IMR-90 (cell line): Measurements from ENCODE around the gene PRR5L. TPM values are rescaled to one million over a fixed set of nuclear protein-coding genes. Genes with fewer than 3 reads are reported as not detected.

ENCODE experiments used
- ATAC-seq: fragments of 200-7000 bp; cut with Tn5 transposase; 2 replicates; pipeline ENCODE4 v1.9.1; 2020; ENCODE audit warnings: low read depth, mild to moderate bottlenecking, moderate library complexity
- BruUV-seq: library from RNA; stranded (reverse); fragments of 400-500 nt; replicated peaks from 2 replicates; lab custom pipeline; 2021; lab: Mats Ljungman, UMichigan
- CTCF ChIA-PET: fragments of 300-600 bp; formaldehyde crosslinking; extraction: SDS; loops from one replicate; lab custom pipeline; 2021; ENCODE audit warnings: antibody characterized with exemption; lab: Yijun Ruan, JAX
- POLR2A ChIA-PET: fragments of 300-600 bp; sonication (Branson Sonifier 250); formaldehyde crosslinking; loops from one replicate; lab custom pipeline; 2022; ENCODE audit warnings: antibody characterized with exemption; ENCODE audit not compliant: unreplicated experiment; lab: Charles Lee
- DNase-seq: peaks from one replicate; pipeline ENCODE4 v3.0.0; 2013
- H2AFZ ChIP-seq: replicated peaks from 2 replicates; pipeline ENCODE3; 2013; ENCODE audit warnings: low read length, mild to moderate bottlenecking; ENCODE audit not compliant: poor library complexity
- H2AK5ac ChIP-seq: 2 replicates; pipeline ENCODE4 v1.6.1; 2013; ENCODE audit warnings: low read depth, low read length, inconsistent platforms
- H2AK9ac ChIP-seq: replicated peaks from 2 replicates; pipeline ENCODE3; 2013; ENCODE audit warnings: mild to moderate bottlenecking, low read depth, low read length, moderate library complexity; ENCODE audit not compliant: poor library complexity
- H2BK120ac ChIP-seq: 2 replicates; pipeline ENCODE4 v1.6.1; 2013; ENCODE audit warnings: low read depth, low read length, inconsistent platforms
- H2BK15ac ChIP-seq: 3 replicates; pipeline ENCODE4 v1.6.1; 2013; ENCODE audit warnings: low read depth, low read length, inconsistent platforms
- H2BK20ac ChIP-seq: 2 replicates; pipeline ENCODE4 v1.6.1; 2013; ENCODE audit warnings: low read depth, mild to moderate bottlenecking, inconsistent platforms, low read length, moderate library complexity
- H2BK5ac ChIP-seq: 2 replicates; pipeline ENCODE4 v1.6.1; 2013; ENCODE audit warnings: mild to moderate bottlenecking, low read depth, low read length, inconsistent platforms; ENCODE audit not compliant: poor library complexity, severe bottlenecking
- H3K14ac ChIP-seq: replicated peaks from 2 replicates; pipeline ENCODE4 v1.6.1; 2013; ENCODE audit warnings: low read depth, low read length, inconsistent platforms
- H3K18ac ChIP-seq: 2 replicates; pipeline ENCODE4 v1.6.1; 2013; ENCODE audit warnings: low read depth, low read length, control low read depth
- H3K23ac ChIP-seq: 2 replicates; pipeline ENCODE4 v1.6.1; 2013; ENCODE audit warnings: low read depth, low read length, inconsistent platforms
- H3K27ac ChIP-seq: 2 replicates; pipeline ENCODE4 v1.5.1; 2013; ENCODE audit warnings: mild to moderate bottlenecking, control low read depth, low read length; ENCODE audit not compliant: insufficient read depth
- H3K27me3 ChIP-seq: 2 replicates; pipeline ENCODE4 v1.6.1; 2013; ENCODE audit warnings: low read length; ENCODE audit not compliant: control insufficient read depth, insufficient read depth
- H3K36me3 ChIP-seq: 2 replicates; pipeline ENCODE4 v1.6.1; 2013; ENCODE audit warnings: low read length, mixed read lengths; ENCODE audit not compliant: control insufficient read depth, insufficient read depth
- H3K4ac ChIP-seq: 2 replicates; pipeline ENCODE4 v1.6.1; 2013; ENCODE audit warnings: low read depth, low read length, inconsistent platforms
- H3K4me1 ChIP-seq: 2 replicates; pipeline ENCODE4 v1.6.1; 2013; ENCODE audit warnings: low read length, mixed read lengths; ENCODE audit not compliant: control insufficient read depth, insufficient read depth
- H3K4me2 ChIP-seq: 2 replicates; pipeline ENCODE4 v1.6.1; 2013; ENCODE audit warnings: low read depth, mild to moderate bottlenecking, control low read depth, low read length, moderate library complexity
- H3K4me3 ChIP-seq: 2 replicates; pipeline ENCODE4 v1.5.1; 2013; ENCODE audit warnings: low read depth, mild to moderate bottlenecking, control low read depth, low read length, moderate library complexity; ENCODE audit not compliant: insufficient read depth
- H3K56ac ChIP-seq: 2 replicates; pipeline ENCODE4 v1.6.1; 2013; ENCODE audit warnings: low read length, inconsistent platforms; ENCODE audit not compliant: insufficient read depth; ENCODE audit errors: extremely low read depth
- H3K79me1 ChIP-seq, 2 experiments: 2 replicates each; pipeline ENCODE4 v1.6.1; 2013; ENCODE audit warnings: low read length in 2 of 2, inconsistent platforms in 1 of 2, low read depth in 1 of 2
- H3K9ac ChIP-seq: 2 replicates; pipeline ENCODE4 v1.6.1; 2013; ENCODE audit warnings: low read depth, low read length, control low read depth
- H3K9me1 ChIP-seq: 2 replicates; pipeline ENCODE4 v1.6.1; 2013; ENCODE audit warnings: low read length, inconsistent platforms; ENCODE audit not compliant: insufficient read depth
- H3K9me3 ChIP-seq: 2 replicates; pipeline ENCODE4 v1.6.1; 2013; ENCODE audit warnings: low read length; ENCODE audit not compliant: control insufficient read depth, insufficient read depth
- H4K20me1 ChIP-seq: 2 replicates; pipeline ENCODE4 v1.6.1; 2013; ENCODE audit warnings: low read length, inconsistent platforms; ENCODE audit not compliant: insufficient read depth
- H4K5ac ChIP-seq: 2 replicates; pipeline ENCODE4 v1.6.1; 2013; ENCODE audit warnings: mild to moderate bottlenecking, low read depth, low read length, control low read depth
- H4K8ac ChIP-seq, 2 experiments: 2 replicates each; pipeline ENCODE4 v1.6.1; 2013; ENCODE audit warnings: low read depth in 2 of 2, low read length in 2 of 2, control low read depth in 1 of 2, inconsistent platforms in 1 of 2
- H4K91ac ChIP-seq: 2 replicates; pipeline ENCODE4 v1.6.1; 2013; ENCODE audit warnings: low read depth, low read length, inconsistent platforms; ENCODE audit not compliant: insufficient read depth
- BHLHE40 ChIP-seq: fragments of 150-350 bp; IDR thresholded peaks from 2 replicates; pipeline ENCODE4 v1.6.1; 2016; ENCODE audit warnings: mild to moderate bottlenecking, low read depth, low read length
- CEBPB ChIP-seq: IDR thresholded peaks from 2 replicates; pipeline ENCODE4 v1.6.1; 2012; ENCODE audit warnings: low read depth, low read length, improper control_type of control experiment
- CHD1 ChIP-seq: IDR thresholded peaks from 2 replicates; pipeline ENCODE4 v1.6.1; 2012; ENCODE audit warnings: low read depth, low read length, improper control_type of control experiment
- FOS ChIP-seq: fragments of 150-350 bp; IDR thresholded peaks from 2 replicates; pipeline ENCODE4 v1.6.1; 2016; ENCODE audit warnings: low read depth, low read length
- MAFK ChIP-seq: IDR thresholded peaks from 2 replicates; pipeline ENCODE4 v1.6.1; 2012; ENCODE audit warnings: low read depth, low read length, improper control_type of control experiment
- MAZ ChIP-seq: IDR thresholded peaks from 2 replicates; pipeline ENCODE4 v1.6.1; 2012; ENCODE audit warnings: low read depth, mild to moderate bottlenecking, low read length, improper control_type of control experiment, moderate library complexity, borderline replicate concordance
- MXI1 ChIP-seq: IDR thresholded peaks from 2 replicates; pipeline ENCODE4 v1.6.1; 2012; ENCODE audit warnings: low read depth, mild to moderate bottlenecking, low read length, moderate library complexity, borderline replicate concordance
- NFE2L2 ChIP-seq: fragments of 150-350 bp; IDR thresholded peaks from 2 replicates; pipeline ENCODE4 v1.6.1; 2016; ENCODE audit warnings: low read depth, mild to moderate bottlenecking, low read length
- POLR2A ChIP-seq: IDR thresholded peaks from 2 replicates; pipeline ENCODE4 v1.6.1; 2012; ENCODE audit warnings: mild to moderate bottlenecking, low read depth, low read length
- RCOR1 ChIP-seq: IDR thresholded peaks from 2 replicates; pipeline ENCODE4 v1.6.1; 2012; ENCODE audit warnings: mild to moderate bottlenecking, low read length, improper control_type of control experiment; ENCODE audit not compliant: insufficient replicate concordance
- RFX5 ChIP-seq: IDR thresholded peaks from 2 replicates; pipeline ENCODE4 v1.8.0; 2012; ENCODE audit warnings: low read depth, mild to moderate bottlenecking, low read length, moderate library complexity
- SMC3 ChIP-seq: fragments of 150-350 bp; IDR thresholded peaks from 2 replicates; pipeline ENCODE4 v1.6.1; 2016; ENCODE audit warnings: low read depth, mild to moderate bottlenecking, antibody characterized with exemption, low read length, moderate library complexity
- WGBS, 2 experiments: methylation state at CpG; one replicate each; pipeline versions ENCODE4 v1.1.5 to v1.1.7; 2013; ENCODE audit warnings: missing lambda C conversion rate in 2 of 2; ENCODE audit not compliant: insufficient read length in 1 of 2; ENCODE audit errors: extremely low coverage in 2 of 2; 5-methylcytosine and 5-hydroxymethylcytosine counted together
- dilution Hi-C: fragments of 300-500 bp; cut with HindIII; formaldehyde crosslinking; loops from one replicate; pipeline ENCODE4 v1.14.3; 2018; ENCODE audit warnings: low sequenced_read_pairs; ENCODE audit not compliant: unreplicated experiment
- in situ Hi-C: fragments of 300-500 bp; cut with MboI; formaldehyde crosslinking; loops from 3 replicates; pipeline ENCODE4 v1.14.3; 2019; ENCODE audit warnings: low sequenced_read_pairs, inconsistent platforms, mixed read lengths
- intact Hi-C: fragments of 100-400 bp; cut with micrococcal nuclease; formaldehyde crosslinking; loops from 2 replicates; pipeline ENCODE4 v1.10.0; 2022
- polyA plus RNA-seq, 3 experiments: library from polyadenylated mRNA; depleted of rRNA; stranded (reverse); fragments of >200 nt; gene quantifications; 2 replicates each; pipeline ENCODE4 v1.2.3, GENCODE V29; 2012; ENCODE audit warnings: low replicate concordance in 1 of 3
- total RNA-seq: library from RNA; depleted of rRNA; stranded (reverse); fragments of >200 nt; gene quantifications from 2 replicates; pipeline ENCODE4 v1.2.3, GENCODE V29; 2012
- TF ChIP-seq, protein P1 (sequence below): fragments of 150-350 bp; IDR thresholded peaks from 2 replicates; pipeline ENCODE4 v1.6.1; 2017; ENCODE audit warnings: mild to moderate bottlenecking, antibody characterized with exemption, low read length, low read depth
- TF ChIP-seq, protein P2 (sequence below): conservative IDR thresholded peaks from 2 replicates; pipeline ENCODE4 v1.5.1; 2012; ENCODE audit warnings: mild to moderate bottlenecking, low read depth, low read length, improper control_type of control experiment
- TF ChIP-seq, protein P3 (sequence below): fragments of 150-350 bp; IDR thresholded peaks from 2 replicates; pipeline ENCODE4 v1.6.1; 2016; ENCODE audit warnings: low read depth, mild to moderate bottlenecking, low read length, moderate library complexity, borderline replicate concordance

The PRR5L gene
- total and polyA plus RNA-seq, 2 of the 4 experiments (the other 2 are of a cell fraction), result 2.9 to 3.6 TPM

DNA sequence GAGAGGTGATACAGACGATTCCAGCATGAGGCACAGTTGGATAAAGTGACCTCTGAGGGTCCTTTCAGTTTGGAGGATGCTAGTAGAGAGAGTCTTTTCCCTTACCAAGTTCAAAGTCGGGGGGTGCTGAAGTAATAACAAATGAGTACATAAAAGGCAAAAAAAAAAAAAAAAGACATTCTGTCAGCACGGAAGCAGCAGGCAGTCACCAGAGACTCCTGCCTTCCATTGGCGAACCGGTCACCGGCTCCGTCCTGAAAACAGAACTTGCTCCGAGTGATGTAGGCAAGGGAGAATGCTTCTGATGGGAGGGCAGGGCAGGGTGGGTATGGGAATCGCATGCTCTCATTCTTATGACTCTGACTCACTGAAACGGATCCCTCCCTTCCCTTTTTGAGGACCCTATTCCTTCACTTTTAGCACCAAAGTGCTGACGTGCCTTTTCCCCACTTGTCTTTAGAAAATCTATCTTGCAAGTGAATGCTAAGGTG is 65.9 kb downstream of the PRR5L start:
- POLR2A ChIA-PET, result no interaction called here
- Histone ChIP-seq H2BK20ac (peak overlapping the region; percentile 86; the same call in 1 of the 2 replicates), H2AK5ac (no peak overlapping the region), H2AK9ac (no peak overlapping the region), H2AFZ (peak overlapping the region; percentile 83), H3K4me1 (peaks cover 13% of the 10 kb centered on the region), H2BK5ac (peak overlapping the region; percentile 49), H3K4me3 (peak overlapping the region; percentile 16; the same call in 1 of the 2 replicates), H3K4ac (peak overlapping the region; percentile 70; the same call in 1 of the 2 replicates), H2BK120ac (peak overlapping the region; percentile 78), H4K91ac (peak overlapping the region; percentile 55), H3K14ac (peak overlapping the region; percentile 69; the same call in 1 of the 2 replicates), H2BK15ac (peak overlapping the region; percentile 22; the same call in 2 of the 3 replicates), H4K5ac (peak overlapping the region; percentile 56; the same call in 1 of the 2 replicates), H3K9me1 (0 out of 2 replicates have a peak, but pooled peaks cover 2% of the 10 kb centered on the region), H3K23ac (peak overlapping the region; percentile 76; the same call in 1 of the 2 replicates), H3K27ac (no peak overlapping the region), H3K79me1 (no peaks in the 10 kb centered on the region), H4K8ac (peak overlapping the region in 1 of 2 experiments; percentile 62; a peak in 2 of 4 replicates), H3K56ac (0 out of 2 replicates have a peak overlapping the region, but pooled peaks have one; percentile 8), H4K20me1 (no peaks in the 10 kb centered on the region), H3K27me3 (no peaks in the 10 kb centered on the region), H3K18ac (peak overlapping the region; percentile 58; the same call in 1 of the 2 replicates), H3K4me2 (peak overlapping the region; percentile 84), H3K9ac (no peak overlapping the region; the same call in 1 of the 2 replicates), H3K9me3 (no peaks in the 10 kb centered on the region), H3K36me3 (no peaks in the 10 kb centered on the region)
- ATAC-seq, result peak; percentile 86
- peak; percentile 85 for DNase-seq
- CTCF ChIA-PET, result no interaction called here
- dilution Hi-C loops, result no loop called here
- intact Hi-C loops, result no loop called here
- BruUV-seq, result no TSS peak
- in situ Hi-C loops, result no loop called here
- WGBS, 2 experiments, result no CpG with 5 or more reads among the region's 11 CpGs
- no peak for TF ChIP-seq CEBPB
- TF ChIP-seq MAFK, result peak; percentile 71
- no peak for TF ChIP-seq MAZ
- no peak for TF ChIP-seq BHLHE40
- TF ChIP-seq, protein P1, sequence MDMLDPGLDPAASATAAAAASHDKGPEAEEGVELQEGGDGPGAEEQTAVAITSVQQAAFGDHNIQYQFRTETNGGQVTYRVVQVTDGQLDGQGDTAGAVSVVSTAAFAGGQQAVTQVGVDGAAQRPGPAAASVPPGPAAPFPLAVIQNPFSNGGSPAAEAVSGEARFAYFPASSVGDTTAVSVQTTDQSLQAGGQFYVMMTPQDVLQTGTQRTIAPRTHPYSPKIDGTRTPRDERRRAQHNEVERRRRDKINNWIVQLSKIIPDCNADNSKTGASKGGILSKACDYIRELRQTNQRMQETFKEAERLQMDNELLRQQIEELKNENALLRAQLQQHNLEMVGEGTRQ, result no peak
- no peak for TF ChIP-seq RFX5
- peak; percentile 60 for TF ChIP-seq POLR2A
- no peak for TF ChIP-seq NFE2L2
- no peak for TF ChIP-seq CHD1
- TF ChIP-seq, protein P2, sequence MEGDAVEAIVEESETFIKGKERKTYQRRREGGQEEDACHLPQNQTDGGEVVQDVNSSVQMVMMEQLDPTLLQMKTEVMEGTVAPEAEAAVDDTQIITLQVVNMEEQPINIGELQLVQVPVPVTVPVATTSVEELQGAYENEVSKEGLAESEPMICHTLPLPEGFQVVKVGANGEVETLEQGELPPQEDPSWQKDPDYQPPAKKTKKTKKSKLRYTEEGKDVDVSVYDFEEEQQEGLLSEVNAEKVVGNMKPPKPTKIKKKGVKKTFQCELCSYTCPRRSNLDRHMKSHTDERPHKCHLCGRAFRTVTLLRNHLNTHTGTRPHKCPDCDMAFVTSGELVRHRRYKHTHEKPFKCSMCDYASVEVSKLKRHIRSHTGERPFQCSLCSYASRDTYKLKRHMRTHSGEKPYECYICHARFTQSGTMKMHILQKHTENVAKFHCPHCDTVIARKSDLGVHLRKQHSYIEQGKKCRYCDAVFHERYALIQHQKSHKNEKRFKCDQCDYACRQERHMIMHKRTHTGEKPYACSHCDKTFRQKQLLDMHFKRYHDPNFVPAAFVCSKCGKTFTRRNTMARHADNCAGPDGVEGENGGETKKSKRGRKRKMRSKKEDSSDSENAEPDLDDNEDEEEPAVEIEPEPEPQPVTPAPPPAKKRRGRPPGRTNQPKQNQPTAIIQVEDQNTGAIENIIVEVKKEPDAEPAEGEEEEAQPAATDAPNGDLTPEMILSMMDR, result no peak
- TF ChIP-seq RCOR1, result no peak
- TF ChIP-seq, protein P3, sequence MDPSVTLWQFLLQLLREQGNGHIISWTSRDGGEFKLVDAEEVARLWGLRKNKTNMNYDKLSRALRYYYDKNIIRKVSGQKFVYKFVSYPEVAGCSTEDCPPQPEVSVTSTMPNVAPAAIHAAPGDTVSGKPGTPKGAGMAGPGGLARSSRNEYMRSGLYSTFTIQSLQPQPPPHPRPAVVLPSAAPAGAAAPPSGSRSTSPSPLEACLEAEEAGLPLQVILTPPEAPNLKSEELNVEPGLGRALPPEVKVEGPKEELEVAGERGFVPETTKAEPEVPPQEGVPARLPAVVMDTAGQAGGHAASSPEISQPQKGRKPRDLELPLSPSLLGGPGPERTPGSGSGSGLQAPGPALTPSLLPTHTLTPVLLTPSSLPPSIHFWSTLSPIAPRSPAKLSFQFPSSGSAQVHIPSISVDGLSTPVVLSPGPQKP, result no peak
- no peak for TF ChIP-seq SMC3
- no peak for TF ChIP-seq MXI1
- TF ChIP-seq FOS, result peak; percentile 19; the same call in 1 of the 2 replicates
